Activated CD4-positive, alpha-beta T cell treated with anti-CD3 and anti-CD28 coated beads, Interleukin-2, amount 50 U/mL, for 1 hour (primary cell): ENCODE results near the gene SIPA1L2.

ENCODE experiments used
- DNase-seq: peaks from one replicate; pipeline ENCODE4 v3.0.0-alpha.2; 2020

The SIPA1L2 gene

GRCh38 chr1:232648316-232648715 is 18.4 kb upstream of the SIPA1L2 start:
- no peak for DNase-seq

- no peak for DNase-seq
Measured at GRCh38 chr1:232644209-232644608, 14.3 kb upstream of the SIPA1L2 start.

- no peak for DNase-seq
Measured at GRCh38 chr1:232643251-232643650, 13.3 kb upstream of the SIPA1L2 start.

GRCh38 chr1:232641507-232641906 is 11.6 kb upstream of the SIPA1L2 start:
- DNase-seq = no peak

GRCh38 chr1:232636799-232637198 is 6.9 kb upstream of the SIPA1L2 start:
- no peak for DNase-seq

- no peak for DNase-seq
Measured at GRCh38 chr1:232635778-232636356, 5.9 kb upstream of the SIPA1L2 start.

GRCh38 chr1:232635279-232635678 is 5.3 kb upstream of the SIPA1L2 start:
- no peak for DNase-seq

- DNase-seq = no peak
Measured at GRCh38 chr1:232634096-232634495, 4.2 kb upstream of the SIPA1L2 start.

DNA sequence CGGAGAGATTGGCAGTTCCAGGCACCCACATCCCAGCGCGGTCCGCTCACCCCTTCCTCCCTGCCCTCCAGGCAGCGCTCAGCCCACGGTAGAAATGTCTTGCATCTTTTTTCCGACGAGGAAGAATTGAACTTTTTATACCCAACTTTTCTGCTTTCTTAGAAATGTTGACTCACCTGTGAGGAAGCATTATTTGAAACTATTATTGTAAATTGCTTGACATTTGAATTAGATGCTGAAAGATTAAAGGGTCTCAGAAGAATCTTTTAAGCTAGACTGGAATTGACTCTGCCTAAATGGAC is 912 bp upstream of the SIPA1L2 start:
- no peak for DNase-seq

DNA sequence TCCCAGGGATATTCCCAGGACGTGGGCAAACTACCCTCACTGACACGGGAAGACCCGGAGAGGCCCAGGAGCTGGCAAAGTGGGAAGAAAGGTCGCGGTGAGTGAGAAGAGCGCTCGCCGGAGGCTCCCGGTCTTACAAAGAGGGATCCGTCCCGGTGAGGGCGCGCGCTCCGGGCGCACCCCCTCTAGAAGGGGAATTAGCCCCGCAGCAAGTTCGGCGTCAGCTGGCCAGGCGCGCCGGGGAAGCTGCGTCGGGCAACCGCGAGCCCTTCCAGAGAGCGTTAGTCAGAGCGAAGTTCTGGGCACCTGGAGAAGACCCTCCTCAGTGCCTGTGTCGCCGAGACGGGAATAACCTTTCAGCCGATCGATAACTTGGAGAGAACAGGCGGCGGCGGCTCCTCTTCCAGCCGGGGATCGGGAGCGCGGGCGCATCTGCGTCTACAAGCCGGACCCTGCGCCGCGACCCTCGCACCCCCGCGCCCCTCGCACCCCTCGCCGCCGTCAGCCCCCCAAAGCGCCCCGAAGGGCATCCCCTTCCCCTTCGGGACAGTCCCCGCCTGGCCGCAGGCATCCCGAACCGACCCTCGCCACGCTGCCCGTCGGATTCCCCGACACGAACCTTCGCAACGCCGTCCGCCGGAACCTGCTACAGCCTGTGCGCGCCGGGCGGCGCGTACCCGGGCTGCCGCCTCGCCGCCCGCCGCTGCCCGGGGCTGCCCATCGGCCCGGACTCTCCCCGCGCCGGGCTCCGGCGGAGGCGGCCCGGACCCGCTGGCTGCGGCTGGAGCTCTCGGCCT is 485 bp downstream of the SIPA1L2 start:
- peak; percentile 5 for DNase-seq

GRCh38 chr1:232628335-232629249 is 1.3 kb downstream of the SIPA1L2 start:
- no peak for DNase-seq

- no peak for DNase-seq
Measured at GRCh38 chr1:232627645-232628334, 2.1 kb downstream of the SIPA1L2 start.

DNA sequence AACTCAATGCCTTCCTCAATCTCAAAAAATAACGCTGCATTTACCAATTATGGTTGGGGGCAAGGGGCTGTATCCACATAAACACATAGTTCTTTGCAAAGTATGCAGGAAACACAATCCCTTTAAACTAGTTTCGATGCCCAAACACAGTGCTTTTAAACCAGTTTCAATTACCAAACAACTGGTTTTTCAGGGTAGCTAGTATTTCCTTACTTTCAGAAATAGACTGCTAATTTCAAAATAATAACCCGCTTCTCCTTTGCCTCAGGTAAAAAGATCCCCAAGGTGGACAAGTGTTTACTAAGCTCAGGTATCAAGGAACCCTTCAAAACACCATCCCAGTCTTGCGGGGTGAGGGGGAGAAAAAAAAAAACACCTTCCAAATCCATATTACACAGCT is 2.8 kb downstream of the SIPA1L2 start:
- DNase-seq = no peak

GRCh38 chr1:232626452-232626851 is 3.5 kb downstream of the SIPA1L2 start:
- DNase-seq = no peak

GRCh38 chr1:232625319-232625868 is 4.5 kb downstream of the SIPA1L2 start:
- no peak for DNase-seq

- DNase-seq = no peak
Measured at GRCh38 chr1:232624546-232625281, 5.2 kb downstream of the SIPA1L2 start.

DNA sequence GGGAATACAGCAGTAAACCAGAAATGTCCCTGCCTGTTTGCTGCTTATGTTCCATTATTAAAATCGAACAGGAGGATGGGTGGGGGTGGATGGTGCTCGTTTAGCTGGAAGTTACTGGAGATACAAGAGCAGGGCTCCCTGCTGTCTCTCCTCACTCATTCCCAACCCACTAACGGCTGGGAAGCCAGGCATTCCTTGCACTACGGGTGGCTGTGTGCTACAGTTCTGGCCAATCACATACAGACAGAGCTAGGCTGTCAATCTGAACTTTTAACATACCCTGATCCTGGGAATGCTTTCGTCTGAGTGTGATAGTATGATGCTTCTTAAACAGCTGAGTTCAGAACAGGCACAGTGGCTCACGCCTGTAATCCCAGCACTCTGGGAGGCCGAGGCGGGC is 7.0 kb downstream of the SIPA1L2 start:
- DNase-seq = no peak

GRCh38 chr1:232622378-232622777 is 7.6 kb downstream of the SIPA1L2 start:
- no peak for DNase-seq

DNA sequence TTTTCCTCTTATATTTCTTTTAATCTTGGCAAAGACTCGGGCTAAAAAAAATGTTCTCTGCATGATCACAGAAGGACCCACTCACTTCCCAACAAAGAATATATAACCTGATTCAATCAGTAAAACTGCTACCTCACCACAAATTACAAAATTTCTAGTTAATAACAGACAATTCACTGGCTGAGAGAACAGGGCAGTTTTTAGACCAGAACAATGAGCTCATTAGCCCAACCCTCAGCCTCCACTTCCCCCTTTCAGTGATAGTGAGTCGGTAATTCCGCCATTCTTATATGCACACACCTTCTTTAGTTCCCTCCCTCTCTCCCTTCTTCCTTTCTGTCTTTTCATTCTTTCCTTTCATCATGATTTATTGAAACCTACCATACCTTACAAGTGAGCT is 8.9 kb downstream of the SIPA1L2 start:
- no peak for DNase-seq

DNA sequence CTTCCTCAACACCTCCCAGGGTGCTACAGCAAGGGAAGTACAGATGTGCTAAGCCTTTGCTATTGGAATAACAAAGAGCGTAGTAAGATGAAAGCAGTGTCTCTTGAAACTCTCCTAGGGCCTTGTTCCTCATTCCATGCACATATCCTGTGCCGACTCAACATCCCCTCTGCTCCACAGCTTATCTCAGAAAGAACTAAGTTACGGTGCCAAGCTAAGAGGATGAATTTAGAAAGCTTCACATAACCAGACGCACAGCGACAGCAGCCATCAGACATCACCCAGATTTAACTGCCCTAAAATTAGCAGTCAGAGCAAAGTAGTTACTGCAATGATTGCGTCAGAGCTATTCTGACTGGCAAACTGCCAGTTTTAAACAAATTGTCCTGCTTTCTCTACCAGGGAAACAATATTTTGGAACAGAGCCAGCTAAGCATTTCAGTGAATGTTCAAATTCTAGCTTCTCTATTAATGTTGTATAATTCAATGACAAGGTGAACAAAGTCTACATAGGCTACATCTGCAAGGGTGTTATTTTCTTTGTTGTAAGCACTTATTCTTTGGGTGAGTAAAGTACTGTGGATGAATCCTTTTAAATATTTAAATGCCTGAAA is 9.5 kb downstream of the SIPA1L2 start:
- DNase-seq = no peak

- DNase-seq = no peak
Measured at GRCh38 chr1:232617237-232617636, 12.7 kb downstream of the SIPA1L2 start.

- DNase-seq = no peak
Measured at GRCh38 chr1:232615306-232615800, 14.6 kb downstream of the SIPA1L2 start.
